Colonic mucosa (tissue), 4 donors: ENCODE data around the gene FERMT2. TPM values are rescaled to one million over a fixed set of nuclear protein-coding genes. Genes with fewer than 3 reads are reported as not detected.
"Not testable (repeated sequence)": the region's sequence is repeated elsewhere in the genome, so short reads cannot be mapped to it uniquely, and the experiment has no call there.

ENCODE experiments used
- DNase-seq: peaks from one replicate; pipeline ENCODE4 v3.0.0-alpha.2; 2020
- H3K27ac ChIP-seq: fragments of 200-600 bp; one replicate; pipeline ENCODE4 v1.8.0; 2021
- H3K27me3 ChIP-seq: fragments of 200-600 bp; one replicate; pipeline ENCODE4 v1.8.0; 2021
- H3K36me3 ChIP-seq: fragments of 200-600 bp; one replicate; pipeline ENCODE4 v1.8.0; 2021
- H3K4me1 ChIP-seq: fragments of 200-600 bp; one replicate; pipeline ENCODE4 v1.8.0; 2021; ENCODE audit warnings: mild to moderate bottlenecking
- H3K4me3 ChIP-seq: fragments of 200-600 bp; one replicate; pipeline ENCODE4 v1.8.0; 2021
- H3K9ac ChIP-seq, 2 donors: one replicate each; pipeline ENCODE4 v1.7.0; 2013; ENCODE audit warnings: control low read depth in 2 of 2, low read depth in 2 of 2, low read length in 2 of 2
- H3K9me3 ChIP-seq: fragments of 200-600 bp; one replicate; pipeline ENCODE4 v1.8.0; 2021
- CTCF ChIP-seq: fragments of 200-600 bp; IDR thresholded peaks from one replicate; pipeline ENCODE4 v1.8.0; 2022; ENCODE audit warnings: antibody characterized with exemption, mild to moderate bottlenecking
- intact Hi-C: fragments of 100-400 bp; cut with DNase I; formaldehyde crosslinking; loops from one replicate; pipeline ENCODE4 v1.14.1; 2022
- total RNA-seq, 2 donors: library from RNA; stranded (reverse); fragmentation: NEBNext Ultra II Directional in 1 of 2; extraction: Animal tissue kit (Norgen Biotek cat#: 25700) in 1 of 2; gene quantifications; one replicate each; pipeline ENCODE4 v1.2.1, GENCODE V29; 2021
- donor health status: healthy.
- donor health status: DM: no; HTN: no; CAD: no.
- donor health status: DM: no; HTN: no; CAD: no.

The FERMT2 gene
- total RNA-seq, 2 donors from 2014 or later, result 6.3 to 43.9 TPM

GRCh38 chr14:52868911-52869618, 81.8 kb downstream of the FERMT2 start:
- no peaks in the 10 kb centered on the region for H3K27me3 ChIP-seq
- no peak for TF ChIP-seq CTCF
- no peaks in the 10 kb centered on the region for H3K9me3 ChIP-seq
- no peak overlapping the region for H3K9ac ChIP-seq
- H3K27ac ChIP-seq, result no peak overlapping the region
- no peaks in the 10 kb centered on the region for H3K4me1 ChIP-seq
- intact Hi-C loops, result no loop called here
- no peaks in the 10 kb centered on the region for H3K36me3 ChIP-seq
- no peak overlapping the region for H3K4me3 ChIP-seq
- DNase-seq, result no peak

- H3K27me3 ChIP-seq, H3K4me1 ChIP-seq, H3K27ac ChIP-seq, H3K4me3 ChIP-seq, intact Hi-C loops, H3K36me3 ChIP-seq, DNase-seq, H3K9me3 ChIP-seq, H3K9ac ChIP-seq: not testable (repeated sequence)
These were observed 86.0 kb downstream of the FERMT2 start for GRCh38 chr14:52864893-52865292.

GRCh38 chr14:52863334-52863700, 87.5 kb downstream of the FERMT2 start:
- no peak for TF ChIP-seq CTCF
- Histone ChIP-seq H3K36me3 (no peaks in the 10 kb centered on the region), H3K4me3 (no peak overlapping the region), H3K4me1 (no peaks in the 10 kb centered on the region), H3K9ac (no peak overlapping the region), H3K9me3 (no peaks in the 10 kb centered on the region), H3K27ac (no peak overlapping the region), H3K27me3 (no peaks in the 10 kb centered on the region)
- intact Hi-C loops, result no loop called here
- DNase-seq, result no peak

GRCh38 chr14:52862632-52863333, 88.1 kb downstream of the FERMT2 start:
- no peaks in the 10 kb centered on the region for H3K27me3 ChIP-seq
- H3K4me3 ChIP-seq, result no peak overlapping the region
- DNase-seq, result no peak
- H3K9ac ChIP-seq, result no peak overlapping the region
- H3K9me3 ChIP-seq, result no peaks in the 10 kb centered on the region
- no peak overlapping the region for H3K27ac ChIP-seq
- no peak for TF ChIP-seq CTCF
- intact Hi-C loops, result no loop called here
- H3K4me1 ChIP-seq, result no peaks in the 10 kb centered on the region
- H3K36me3 ChIP-seq, result no peaks in the 10 kb centered on the region

- no peak for DNase-seq
- no peaks in the 10 kb centered on the region for H3K9me3 ChIP-seq
- no peaks in the 10 kb centered on the region for H3K27me3 ChIP-seq
- H3K36me3 ChIP-seq, result no peaks in the 10 kb centered on the region
- no peak overlapping the region for H3K4me3 ChIP-seq
- H3K9ac ChIP-seq, result no peak overlapping the region
- H3K4me1 ChIP-seq, result no peaks in the 10 kb centered on the region
- H3K27ac ChIP-seq, result no peak overlapping the region
- intact Hi-C loops, result no loop called here
- no peak for TF ChIP-seq CTCF
These were observed 89.4 kb downstream of the FERMT2 start for GRCh38 chr14:52861403-52861802.

GRCh38 chr14:52860910-52861309, 89.9 kb downstream of the FERMT2 start:
- H3K27me3 ChIP-seq, result no peaks in the 10 kb centered on the region
- H3K9me3 ChIP-seq, result no peaks in the 10 kb centered on the region
- no peak overlapping the region for H3K9ac ChIP-seq
- no peaks in the 10 kb centered on the region for H3K36me3 ChIP-seq
- TF ChIP-seq CTCF, result no peak
- H3K27ac ChIP-seq, result no peak overlapping the region
- no peak overlapping the region for H3K4me3 ChIP-seq
- H3K4me1 ChIP-seq, result no peaks in the 10 kb centered on the region
- no peak for DNase-seq
- intact Hi-C loops, result no loop called here
